WERI-Rb-1 (cell line): ENCODE data around the gene ABHD1.

Experiments
- DNase-seq: peaks from one replicate; pipeline ENCODE4 v3.0.0-alpha.2; 2020
- H3K27ac ChIP-seq: fragments of 250-450 bp; sonication (Bioruptor Pico); 2 replicates; pipeline ENCODE4 v1.5.1; 2020; ENCODE audit warnings: mild to moderate bottlenecking, moderate library complexity
- H3K27me3 ChIP-seq: fragments of 250-450 bp; sonication (Bioruptor Pico); 2 replicates; pipeline ENCODE4 v1.5.1; 2021; ENCODE audit warnings: mild to moderate bottlenecking, low read depth, moderate library complexity; ENCODE audit not compliant: insufficient read depth, severe bottlenecking
- H3K36me3 ChIP-seq: fragments of 250-450 bp; sonication (Bioruptor Pico); 2 replicates; pipeline ENCODE4 v1.5.1; 2020; ENCODE audit warnings: mild to moderate bottlenecking, moderate library complexity
- H3K4me3 ChIP-seq: 2 replicates; pipeline ENCODE4 v1.5.1; 2011; ENCODE audit warnings: low read depth, mild to moderate bottlenecking, control low read depth, low read length
- H3K9me3 ChIP-seq: fragments of 250-450 bp; sonication (Bioruptor Pico); 2 replicates; pipeline ENCODE4 v1.5.1; 2021; ENCODE audit warnings: mild to moderate bottlenecking, moderate library complexity; ENCODE audit not compliant: severe bottlenecking
- CTCF ChIP-seq: IDR thresholded peaks from 2 replicates; pipeline ENCODE4 v1.5.1; 2011; ENCODE audit warnings: low read depth, mild to moderate bottlenecking, control low read depth, inconsistent platforms, low read length

ABHD1 gene

GRCh38 chr2:27094353-27094984 lies 29.1 kb upstream of the ABHD1 start:
- Histone ChIP-seq H3K4me3 (no peak overlapping the region), H3K9me3 (no peaks in the 10 kb centered on the region), H3K27ac (no peak overlapping the region), H3K36me3 (no peaks in the 10 kb centered on the region), H3K27me3 (no peaks in the 10 kb centered on the region)
- no peak for TF ChIP-seq CTCF
- no peak for DNase-seq

- TF ChIP-seq CTCF, result no peak
- Histone ChIP-seq H3K9me3 (no peaks in the 10 kb centered on the region), H3K36me3 (no peaks in the 10 kb centered on the region), H3K27ac (no peak overlapping the region), H3K27me3 (no peaks in the 10 kb centered on the region), H3K4me3 (no peak overlapping the region)
- DNase-seq, result no peak
These were observed 28.2 kb upstream of the ABHD1 start for GRCh38 chr2:27095427-27095744.

- H3K27me3 ChIP-seq, result no peaks in the 10 kb centered on the region
- peak overlapping the region; percentile 58 for H3K27ac ChIP-seq
- peak overlapping the region; percentile 42 for H3K4me3 ChIP-seq
- peak; percentile 73 for DNase-seq
- no peaks in the 10 kb centered on the region for H3K36me3 ChIP-seq
- TF ChIP-seq CTCF, result no peak
- H3K9me3 ChIP-seq, result no peaks in the 10 kb centered on the region
These were observed 27.6 kb upstream of the ABHD1 start for GRCh38 chr2:27095745-27096651.

GRCh38 chr2:27096748-27097297 lies 26.8 kb upstream of the ABHD1 start:
- no peaks in the 10 kb centered on the region for H3K27me3 ChIP-seq
- H3K9me3 ChIP-seq, result no peaks in the 10 kb centered on the region
- no peak overlapping the region for H3K27ac ChIP-seq
- TF ChIP-seq CTCF, result no peak
- H3K4me3 ChIP-seq, result no peak overlapping the region
- no peak for DNase-seq
- H3K36me3 ChIP-seq, result no peaks in the 10 kb centered on the region

GRCh38 chr2:27097341-27097740 lies 26.3 kb upstream of the ABHD1 start:
- Histone ChIP-seq H3K4me3 (no peak overlapping the region), H3K27ac (no peak overlapping the region), H3K36me3 (no peaks in the 10 kb centered on the region), H3K9me3 (no peaks in the 10 kb centered on the region), H3K27me3 (no peaks in the 10 kb centered on the region)
- TF ChIP-seq CTCF, result no peak
- no peak for DNase-seq
